GOT3 (cell line): ENCODE results near the gene AGPAT3.

ENCODE experiments used
- DNase-seq: peaks from one replicate; lab custom pipeline; 2025; ENCODE audit warnings: mixed read lengths; lab: John Stamatoyannopoulos, UW

Gene AGPAT3

GRCh38 chr21:43997766-43998742 is 133.0 kb downstream of the AGPAT3 start:
- no peak for DNase-seq

GRCh38 chr21:44000360-44000759 is 135.3 kb downstream of the AGPAT3 start:
- no peak for DNase-seq

- no peak for DNase-seq
Observed at GRCh38 chr21:44002511-44002910, 137.5 kb downstream of the AGPAT3 start.

- DNase-seq, result no peak
Observed at GRCh38 chr21:44003307-44003966, 138.4 kb downstream of the AGPAT3 start.

GRCh38 chr21:44005071-44005470 is 140.0 kb downstream of the AGPAT3 start:
- no peak for DNase-seq

GRCh38 chr21:44005593-44005992 is 140.6 kb downstream of the AGPAT3 start:
- no peak for DNase-seq

GRCh38 chr21:44006017-44006619 is 141.1 kb downstream of the AGPAT3 start:
- DNase-seq, result no peak

GRCh38 chr21:44006656-44007055 is 141.6 kb downstream of the AGPAT3 start:
- no peak for DNase-seq

- no peak for DNase-seq
Observed at GRCh38 chr21:44010429-44010828, 145.4 kb downstream of the AGPAT3 start.

GRCh38 chr21:44011123-44011522 is 146.1 kb downstream of the AGPAT3 start:
- DNase-seq, result no peak

- peak; percentile 45 for DNase-seq
Observed at GRCh38 chr21:44011579-44012473, 146.8 kb downstream of the AGPAT3 start, which contains the start of gene TRAPPC10. TSS of gene TRAPPC10 (plus strand) at chr21:44012309. CDS start at chr21:44012494, 185 bp downstream.

GRCh38 chr21:44012474-44013379 is 147.7 kb downstream of the AGPAT3 start:
- no peak for DNase-seq

- DNase-seq, result no peak
Observed at GRCh38 chr21:44013380-44014088, 148.5 kb downstream of the AGPAT3 start.

- no peak for DNase-seq
Observed at GRCh38 chr21:44017601-44018000, 152.6 kb downstream of the AGPAT3 start.

GRCh38 chr21:44018127-44018526 is 153.1 kb downstream of the AGPAT3 start:
- DNase-seq, result no peak

- no peak for DNase-seq
Observed at GRCh38 chr21:44018813-44019567, 154.0 kb downstream of the AGPAT3 start.

GRCh38 chr21:44019568-44019958 is 154.5 kb downstream of the AGPAT3 start:
- no peak for DNase-seq

- DNase-seq, result no peak
Observed at GRCh38 chr21:44020551-44020950, 155.5 kb downstream of the AGPAT3 start.

- no peak for DNase-seq
Observed at GRCh38 chr21:44021064-44021463, 156.0 kb downstream of the AGPAT3 start.
